Activated naive CD4-positive, alpha-beta T cell treated with anti-CD3 and anti-CD28 coated beads, Interleukin-2, amount 50 U/mL, for 24 hours (primary cell): ENCODE data around the gene SKI.

ENCODE experiments used
- H3K27ac Mint-ChIP-seq: one replicate; pipeline ENCODE4 v1.8.0; 2021; ENCODE audit warnings: mild to moderate bottlenecking, mixed read lengths
- H3K27me3 Mint-ChIP-seq: one replicate; pipeline ENCODE4 v1.8.0; 2021; ENCODE audit warnings: mixed read lengths
- H3K36me3 Mint-ChIP-seq: one replicate; pipeline ENCODE4 v1.8.0; 2021; ENCODE audit warnings: mixed read lengths
- H3K4me1 Mint-ChIP-seq: one replicate; pipeline ENCODE4 v1.8.0; 2021; ENCODE audit warnings: mixed read lengths
- H3K4me3 Mint-ChIP-seq: one replicate; pipeline ENCODE4 v1.8.0; 2021; ENCODE audit warnings: mild to moderate bottlenecking, mixed read lengths
- H3K9me3 Mint-ChIP-seq: one replicate; pipeline ENCODE4 v1.8.0; 2021; ENCODE audit warnings: mixed read lengths

Gene SKI

DNA sequence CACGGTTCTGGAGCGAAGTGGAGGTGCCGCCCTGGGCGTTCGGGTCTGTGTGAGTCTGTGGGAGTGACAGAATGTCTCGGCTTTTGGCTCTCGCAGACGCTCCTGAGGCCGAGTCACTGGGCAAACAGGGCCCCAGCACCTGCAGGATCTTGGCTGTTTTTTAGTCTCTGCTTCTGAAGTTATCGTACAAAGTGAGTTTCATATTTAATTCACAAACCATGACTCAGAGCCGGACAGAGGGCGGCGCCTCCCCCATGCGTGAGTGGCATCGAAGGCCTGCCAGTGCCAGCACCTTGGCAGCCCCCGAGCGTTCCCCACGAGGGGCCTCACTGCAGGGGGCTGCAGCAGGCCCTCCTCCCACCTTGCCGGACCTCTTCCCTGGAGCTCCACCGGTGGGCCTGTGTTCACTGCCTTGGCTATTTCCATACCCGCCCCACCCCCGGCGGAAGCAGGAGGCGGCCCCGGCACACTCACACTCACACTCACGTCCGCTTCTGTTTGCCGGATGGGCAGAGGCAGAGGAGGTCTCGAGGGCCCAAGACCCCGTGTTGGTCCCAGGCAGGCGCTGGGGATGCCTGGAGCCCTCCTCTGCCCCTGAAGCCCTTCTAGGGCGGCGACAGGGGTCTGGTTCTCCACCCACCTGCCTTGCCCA is 106.9 kb downstream of the SKI start:
- Mint-ChIP-seq H3K27ac (no peak overlapping the region), H3K4me3 (no peak overlapping the region), H3K9me3 (no peaks in the 10 kb centered on the region), H3K36me3 (no peaks in the 10 kb centered on the region), H3K27me3 (no peaks in the 10 kb centered on the region), H3K4me1 (no peaks in the 10 kb centered on the region)

DNA sequence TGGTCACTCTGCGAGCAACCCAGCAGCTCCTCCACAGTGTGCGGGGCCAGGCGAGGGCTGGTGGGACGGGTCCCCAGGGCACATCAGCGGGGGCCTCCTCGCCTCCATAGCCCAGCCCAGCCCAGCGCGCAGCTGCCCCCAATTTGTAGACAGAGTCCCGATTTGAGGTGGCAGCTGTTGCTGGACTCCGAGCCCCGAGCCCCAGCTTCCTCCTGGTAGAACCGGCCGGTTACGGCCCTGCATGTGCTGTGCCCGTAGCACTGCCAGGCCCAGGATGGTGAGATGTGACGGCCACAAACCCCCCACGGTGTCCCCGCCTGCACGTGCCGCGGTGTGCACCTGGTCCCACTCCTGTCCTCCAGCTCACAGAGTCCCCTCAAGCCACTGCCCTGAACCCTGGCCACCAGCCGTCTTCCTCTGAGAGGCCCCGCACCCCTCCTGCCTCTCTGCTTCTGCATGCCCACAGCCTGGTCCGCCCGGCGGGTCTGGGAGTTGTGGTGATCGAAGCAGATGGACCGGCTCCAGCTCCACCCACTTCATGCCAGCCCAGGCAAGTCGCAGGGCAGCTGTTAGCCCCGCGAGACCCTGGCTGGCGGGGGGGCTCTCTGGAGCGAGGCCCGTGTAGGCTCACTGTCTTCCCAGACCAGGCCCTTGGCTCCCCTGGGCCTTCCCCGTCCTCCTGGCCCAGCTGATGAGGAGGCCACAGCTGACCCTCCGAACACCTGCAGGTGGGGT is 107.8 kb downstream of the SKI start:
- H3K9me3 Mint-ChIP-seq = no peaks in the 10 kb centered on the region
- no peaks in the 10 kb centered on the region for H3K27me3 Mint-ChIP-seq
- H3K4me3 Mint-ChIP-seq = no peak overlapping the region
- no peaks in the 10 kb centered on the region for H3K4me1 Mint-ChIP-seq
- H3K36me3 Mint-ChIP-seq = no peaks in the 10 kb centered on the region
- no peak overlapping the region for H3K27ac Mint-ChIP-seq

- H3K36me3 Mint-ChIP-seq = no peaks in the 10 kb centered on the region
- no peak overlapping the region for H3K27ac Mint-ChIP-seq
- no peak overlapping the region for H3K4me3 Mint-ChIP-seq
- no peaks in the 10 kb centered on the region for H3K9me3 Mint-ChIP-seq
- no peaks in the 10 kb centered on the region for H3K4me1 Mint-ChIP-seq
- H3K27me3 Mint-ChIP-seq = no peaks in the 10 kb centered on the region
These were observed 108.4 kb downstream of the SKI start for GRCh38 chr1:2336499-2336898.

GRCh38 chr1:2337081-2337480 is 109.0 kb downstream of the SKI start:
- Mint-ChIP-seq H3K4me1 (no peaks in the 10 kb centered on the region), H3K27ac (no peak overlapping the region), H3K9me3 (no peaks in the 10 kb centered on the region), H3K4me3 (no peak overlapping the region), H3K36me3 (no peaks in the 10 kb centered on the region), H3K27me3 (no peaks in the 10 kb centered on the region)

DNA sequence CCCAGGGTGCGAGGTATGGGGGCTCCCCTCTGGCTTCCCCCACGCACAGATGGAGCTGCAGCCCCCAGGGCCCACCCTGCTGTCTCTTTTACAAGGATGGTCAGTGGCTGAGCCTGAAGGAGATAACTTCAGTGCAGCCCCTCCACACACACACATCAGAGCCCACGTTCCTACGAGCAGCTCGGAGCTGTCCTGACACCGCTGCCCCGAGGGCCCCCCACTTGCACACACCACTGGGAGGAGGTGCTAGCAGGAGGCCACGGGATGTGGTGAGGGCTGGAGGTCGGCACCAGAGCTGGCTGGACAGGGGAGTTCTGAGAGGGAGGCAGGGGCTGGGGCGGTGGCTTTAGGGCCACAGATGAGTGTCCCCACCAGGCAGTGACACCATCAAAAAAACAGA is 109.4 kb downstream of the SKI start:
- Mint-ChIP-seq H3K27me3 (no peaks in the 10 kb centered on the region), H3K27ac (no peak overlapping the region), H3K36me3 (no peaks in the 10 kb centered on the region), H3K4me1 (no peaks in the 10 kb centered on the region), H3K4me3 (no peak overlapping the region), H3K9me3 (no peaks in the 10 kb centered on the region)

- no peaks in the 10 kb centered on the region for H3K9me3 Mint-ChIP-seq
- H3K27ac Mint-ChIP-seq = no peak overlapping the region
- no peaks in the 10 kb centered on the region for H3K36me3 Mint-ChIP-seq
- H3K4me1 Mint-ChIP-seq = no peaks in the 10 kb centered on the region
- no peaks in the 10 kb centered on the region for H3K27me3 Mint-ChIP-seq
- no peak overlapping the region for H3K4me3 Mint-ChIP-seq
These were observed 111.3 kb downstream of the SKI start for GRCh38 chr1:2339206-2340085.

DNA sequence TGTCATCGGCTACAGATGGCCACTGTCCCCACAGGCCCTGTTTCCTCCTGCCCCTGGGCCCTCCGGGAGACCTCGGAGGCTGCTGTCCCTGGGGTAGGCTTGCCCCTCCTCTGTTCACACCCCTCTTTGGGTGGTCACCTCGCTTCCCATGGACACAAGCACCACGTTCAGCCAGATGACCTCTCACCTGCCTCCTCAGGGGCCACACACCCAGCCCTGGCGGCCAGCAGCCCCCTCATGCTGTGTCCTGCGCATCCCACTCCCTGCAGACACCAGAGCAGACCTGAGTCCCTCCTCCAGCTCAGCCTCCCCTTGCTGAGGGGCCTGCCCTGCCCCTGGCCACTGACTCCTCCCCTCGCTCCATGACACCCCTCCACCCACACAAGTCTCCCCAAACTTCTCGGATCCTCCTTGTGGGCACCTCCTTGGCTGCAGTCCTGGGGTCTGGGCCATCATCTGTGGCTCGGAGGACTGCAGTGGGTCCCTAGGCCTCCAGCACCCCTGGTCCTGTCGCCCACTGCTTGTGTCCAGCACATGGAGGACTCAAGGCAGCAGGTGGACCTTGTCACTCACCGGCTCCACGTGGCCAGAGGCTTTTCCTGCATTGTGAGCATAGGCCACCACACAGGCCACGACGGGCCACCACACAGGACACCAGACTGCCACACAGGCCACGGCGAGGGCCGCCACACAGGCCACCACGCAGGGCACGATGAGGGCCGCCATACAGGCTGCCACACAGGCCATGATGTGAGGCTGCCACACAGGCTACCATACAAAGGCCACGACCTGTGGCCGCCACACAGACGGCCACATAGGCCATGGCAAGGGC is 112.2 kb downstream of the SKI start:
- no peaks in the 10 kb centered on the region for H3K27me3 Mint-ChIP-seq
- H3K4me1 Mint-ChIP-seq = no peaks in the 10 kb centered on the region
- H3K27ac Mint-ChIP-seq = no peak overlapping the region
- no peaks in the 10 kb centered on the region for H3K36me3 Mint-ChIP-seq
- no peaks in the 10 kb centered on the region for H3K9me3 Mint-ChIP-seq
- H3K4me3 Mint-ChIP-seq = no peak overlapping the region

DNA sequence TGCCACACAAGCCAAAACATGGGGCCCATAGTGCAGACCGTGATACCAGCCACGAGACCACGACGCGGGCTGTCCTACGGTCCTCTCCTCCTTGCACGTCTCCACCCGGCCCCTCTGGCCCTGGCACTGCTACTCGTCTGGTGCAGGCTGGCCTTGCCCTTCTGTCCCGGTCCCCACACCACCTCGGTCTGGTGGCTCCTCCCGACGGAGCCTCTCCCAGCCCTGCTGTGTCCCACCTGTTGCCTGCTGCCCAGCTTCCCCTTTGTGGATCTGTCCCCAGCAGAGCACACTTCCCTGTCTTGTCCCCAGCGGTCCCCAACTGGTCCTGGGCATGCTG is 112.8 kb downstream of the SKI start:
- H3K4me3 Mint-ChIP-seq = no peak overlapping the region
- H3K9me3 Mint-ChIP-seq = no peaks in the 10 kb centered on the region
- no peaks in the 10 kb centered on the region for H3K36me3 Mint-ChIP-seq
- H3K4me1 Mint-ChIP-seq = no peaks in the 10 kb centered on the region
- H3K27me3 Mint-ChIP-seq = no peaks in the 10 kb centered on the region
- H3K27ac Mint-ChIP-seq = no peak overlapping the region

- H3K27ac Mint-ChIP-seq = no peak overlapping the region
- no peak overlapping the region for H3K4me3 Mint-ChIP-seq
- H3K4me1 Mint-ChIP-seq = no peaks in the 10 kb centered on the region
- no peaks in the 10 kb centered on the region for H3K36me3 Mint-ChIP-seq
- no peaks in the 10 kb centered on the region for H3K27me3 Mint-ChIP-seq
- no peaks in the 10 kb centered on the region for H3K9me3 Mint-ChIP-seq
These were observed 113.7 kb downstream of the SKI start for GRCh38 chr1:2341706-2342383.

- Mint-ChIP-seq H3K4me3 (no peak overlapping the region), H3K4me1 (no peaks in the 10 kb centered on the region), H3K36me3 (no peaks in the 10 kb centered on the region)
These were observed 114.4 kb downstream of the SKI start for GRCh38 chr1:2342384-2343022.

GRCh38 chr1:2343023-2343935 is 115.2 kb downstream of the SKI start:
- no peaks in the 10 kb centered on the region for H3K36me3 Mint-ChIP-seq

More at GRCh38 chr1:2342384-2343022, 114.4 kb downstream of the SKI start:
- Mint-ChIP-seq H3K27me3 (no peaks in the 10 kb centered on the region), H3K9me3 (no peaks in the 10 kb centered on the region), H3K27ac (no peak overlapping the region)

DNA sequence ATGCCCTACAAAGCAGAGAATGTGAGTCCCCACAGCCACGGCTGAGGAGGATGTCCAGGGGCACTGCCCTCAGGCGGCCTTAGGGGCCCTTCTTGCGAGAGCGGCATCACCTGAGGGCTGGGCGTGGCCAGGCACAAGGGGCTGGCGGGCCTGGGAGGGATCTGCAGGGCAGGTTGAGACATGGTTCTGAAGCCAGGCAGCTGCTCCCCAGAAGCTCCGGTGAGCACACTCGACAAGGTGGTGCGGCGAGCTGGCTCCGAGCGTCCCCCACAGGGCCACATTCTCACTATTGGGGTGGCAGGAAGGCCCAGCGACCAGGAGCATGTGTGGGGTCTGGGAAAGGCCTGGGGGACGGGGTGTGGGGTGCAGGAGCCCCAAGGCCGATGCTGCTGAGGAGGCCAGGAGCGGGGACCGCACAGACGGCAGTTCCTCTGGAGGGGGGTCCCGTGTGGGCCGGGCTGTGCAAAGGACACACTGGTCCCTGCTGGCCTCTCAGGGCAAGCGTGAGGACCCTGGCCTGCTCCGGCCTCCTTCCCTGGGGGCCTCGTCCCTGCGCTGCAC is 116.1 kb downstream of the SKI start:
- no peak overlapping the region for H3K4me3 Mint-ChIP-seq
- no peak overlapping the region for H3K27ac Mint-ChIP-seq
- H3K9me3 Mint-ChIP-seq = no peaks in the 10 kb centered on the region
- H3K36me3 Mint-ChIP-seq = no peaks in the 10 kb centered on the region
- H3K4me1 Mint-ChIP-seq = no peaks in the 10 kb centered on the region
- no peaks in the 10 kb centered on the region for H3K27me3 Mint-ChIP-seq

More at GRCh38 chr1:2343023-2343935, 115.2 kb downstream of the SKI start:
- Mint-ChIP-seq H3K4me3 (no peak overlapping the region), H3K4me1 (no peaks in the 10 kb centered on the region), H3K27ac (no peak overlapping the region), H3K27me3 (no peaks in the 10 kb centered on the region), H3K9me3 (no peaks in the 10 kb centered on the region)

GRCh38 chr1:2344744-2345296 is 116.7 kb downstream of the SKI start:
- Mint-ChIP-seq H3K27me3 (no peaks in the 10 kb centered on the region), H3K36me3 (no peaks in the 10 kb centered on the region), H3K4me3 (no peak overlapping the region), H3K9me3 (no peaks in the 10 kb centered on the region), H3K4me1 (no peaks in the 10 kb centered on the region), H3K27ac (no peak overlapping the region)
